Activated CD8-positive, alpha-beta memory T cell treated with anti-CD3 and anti-CD28 coated beads, Interleukin-2, amount 50 U/mL, for 4 hours (primary cell): ENCODE results near the gene KARS1.
"Not testable (repeated sequence)": the region's sequence is repeated elsewhere in the genome, so short reads cannot be mapped to it uniquely, and the experiment has no call there.

Experiments used
- DNase-seq: peaks from one replicate; pipeline ENCODE4 v3.0.0-alpha.2; 2020

The KARS1 gene

GRCh38 chr16:75622761-75623605, 24.5 kb downstream of the KARS1 start, which contains the start of gene ADAT1:
ADAT1 (minus strand) TSS chr16:75623281; CDS start chr16:75620799, 2,482 bp downstream.
- peak; percentile 98 for DNase-seq

- no peak for DNase-seq
Observed at GRCh38 chr16:75621170-75621477, 26.3 kb downstream of the KARS1 start.

GRCh38 chr16:75620326-75621169, 26.9 kb downstream of the KARS1 start:
- peak; percentile 61 for DNase-seq

GRCh38 chr16:75618780-75619179, 28.7 kb downstream of the KARS1 start:
- DNase-seq = no peak

GRCh38 chr16:75617121-75617520, 30.3 kb downstream of the KARS1 start:
- no peak for DNase-seq

- no peak for DNase-seq
Observed at GRCh38 chr16:75616521-75617010, 30.9 kb downstream of the KARS1 start.

GRCh38 chr16:75615619-75616018, 31.8 kb downstream of the KARS1 start:
- DNase-seq = no peak

- no peak for DNase-seq
Observed at GRCh38 chr16:75614066-75614897, 33.2 kb downstream of the KARS1 start.

GRCh38 chr16:75606507-75606906, 41.0 kb downstream of the KARS1 start:
- DNase-seq = no peak

GRCh38 chr16:75603241-75603640, 44.2 kb downstream of the KARS1 start:
- DNase-seq = no peak

- no peak for DNase-seq
Observed at GRCh38 chr16:75599452-75600277, 47.8 kb downstream of the KARS1 start.

- DNase-seq = no peak
Observed at GRCh38 chr16:75593825-75594820, 53.3 kb downstream of the KARS1 start.

GRCh38 chr16:75593308-75593707, 54.2 kb downstream of the KARS1 start:
- no peak for DNase-seq

GRCh38 chr16:75591927-75592326, 55.5 kb downstream of the KARS1 start:
- DNase-seq = not testable (repeated sequence)

- DNase-seq = no peak
Observed at GRCh38 chr16:75590920-75591843, 56.3 kb downstream of the KARS1 start.

- DNase-seq = no peak
Observed at GRCh38 chr16:75589306-75589705, 58.2 kb downstream of the KARS1 start.

GRCh38 chr16:75588716-75589115, 58.7 kb downstream of the KARS1 start:
- no peak for DNase-seq

- DNase-seq = no peak
Observed at GRCh38 chr16:75584108-75584507, 63.4 kb downstream of the KARS1 start.

GRCh38 chr16:75579281-75579834, 68.1 kb downstream of the KARS1 start:
- DNase-seq = no peak
